ENCODE data around the gene LMO7.

LMO7 gene

DNA sequence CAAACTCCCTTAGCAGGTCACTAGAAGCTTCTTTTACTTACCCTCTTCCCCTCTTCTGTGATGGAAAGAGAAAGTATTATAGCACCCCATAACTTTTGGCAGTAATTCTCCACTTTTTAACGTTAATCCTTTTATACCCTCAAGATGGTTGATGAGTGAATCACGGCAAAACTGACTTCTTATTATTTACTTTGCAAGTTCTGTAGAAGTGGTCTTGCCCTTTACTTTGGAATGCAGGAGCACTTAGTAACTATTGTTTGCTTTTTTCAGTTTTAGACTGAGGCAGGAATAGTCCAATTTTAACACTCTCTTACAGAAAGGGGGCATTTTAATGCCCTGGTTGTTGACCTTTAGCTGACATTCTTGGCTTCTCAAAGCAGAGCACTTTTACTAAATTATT lies 260.1 kb downstream of the LMO7 start:
- no peak for DNase-seq (ENCODE audit: low spot score)

DNA sequence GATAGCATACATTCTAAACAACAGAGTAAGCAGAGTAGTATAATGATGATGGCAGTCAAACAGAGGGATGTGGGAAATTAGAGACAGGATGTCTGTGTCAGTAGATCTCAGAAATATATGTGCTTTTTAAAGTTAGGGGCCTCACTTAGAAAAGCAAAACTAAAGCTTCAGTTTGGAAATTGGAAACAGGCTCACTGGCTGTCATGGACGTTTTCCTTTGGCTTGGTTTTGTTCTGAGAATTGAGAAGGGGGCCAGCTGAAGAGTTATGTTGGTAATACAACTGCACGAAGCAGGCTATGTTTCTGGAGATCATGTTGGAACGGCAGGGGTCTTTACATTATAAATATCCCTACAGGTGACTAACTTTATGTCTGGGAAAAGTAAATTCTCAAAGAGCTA lies 261.3 kb downstream of the LMO7 start:
- DNase-seq (ENCODE audit: low spot score), result no peak

DNA sequence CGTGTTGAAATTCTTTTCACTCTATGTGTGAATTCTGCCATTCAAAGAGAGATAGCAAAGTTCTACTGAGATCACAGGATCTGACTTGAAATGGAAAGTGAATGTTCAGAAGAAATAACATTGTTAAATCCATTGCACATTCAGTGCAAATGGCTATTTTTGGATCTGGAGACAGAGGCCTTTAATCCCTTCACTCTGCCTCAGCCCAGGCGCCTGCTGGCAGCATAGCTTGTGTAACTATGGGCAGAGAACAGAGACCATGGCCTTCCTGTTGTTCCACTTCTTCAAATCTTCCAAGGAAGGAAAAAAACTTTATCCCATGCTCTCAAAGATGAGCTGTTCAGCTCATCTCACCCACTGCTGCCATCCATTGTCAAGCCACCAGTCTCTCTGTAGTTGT lies 265.4 kb downstream of the LMO7 start:
- no peak for DNase-seq (ENCODE audit: low spot score)

GRCh38 chr13:75902166-75903104 lies 266.3 kb downstream of the LMO7 start:
- no peak for DNase-seq (ENCODE audit: low spot score)

GRCh38 chr13:75904012-75904411 lies 267.9 kb downstream of the LMO7 start:
- no peak for DNase-seq (ENCODE audit: low spot score)

GRCh38 chr13:75906315-75906714 lies 270.2 kb downstream of the LMO7 start:
- DNase-seq (ENCODE audit: low spot score), result no peak

- no peak for DNase-seq (ENCODE audit: low spot score)
These were observed 270.9 kb downstream of the LMO7 start for GRCh38 chr13:75907044-75907443.

- no peak for DNase-seq (ENCODE audit: low spot score)
These were observed 272.0 kb downstream of the LMO7 start for GRCh38 chr13:75908141-75908540.
